Measurements from ENCODE around the gene KIF5B. TPM values are rescaled to one million over a fixed set of nuclear protein-coding genes. Genes with fewer than 3 reads are reported as not detected.

Gene KIF5B
- total RNA-seq, 4 donors from 2014 or later, result 83.6 to 115 (median 92.1) TPM

DNA sequence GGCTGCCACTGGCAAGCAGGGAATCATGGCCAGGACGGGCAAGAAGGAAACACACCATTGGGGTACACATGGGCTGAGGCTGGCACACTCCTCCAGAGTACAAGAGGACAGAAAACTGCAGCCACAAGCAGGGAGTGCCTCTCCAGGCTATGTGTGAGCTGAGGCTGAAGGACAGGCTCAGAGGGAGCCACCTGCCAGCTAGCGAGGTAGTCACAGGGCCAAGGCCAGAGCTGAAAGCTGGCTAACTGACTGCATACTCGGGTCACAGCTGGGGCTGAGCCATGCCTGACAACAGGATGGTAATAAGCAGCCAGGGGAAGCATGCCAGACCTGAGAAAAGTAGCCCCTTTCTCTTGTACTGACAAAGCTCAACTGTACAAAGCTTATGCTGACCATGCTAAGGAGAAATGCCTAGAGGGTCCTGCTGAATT lies 52.0 kb downstream of the KIF5B start:
- Histone ChIP-seq H3K27ac (no peak overlapping the region), H3K4me1 (peaks cover 0 to 12% of the 10 kb centered on the region in 2 donors), H3K9me3 (no peaks in the 10 kb centered on the region), H3K27me3 (no peaks in the 10 kb centered on the region), H3K36me3 (no peaks in the 10 kb centered on the region), H3K4me3 (replicated peaks in 1 of 3) (no peak overlapping the region)
- TF ChIP-seq POLR2A (IDR thresholded peaks at IDR 0.05), result no peak
- TF ChIP-seq, protein P1, sequence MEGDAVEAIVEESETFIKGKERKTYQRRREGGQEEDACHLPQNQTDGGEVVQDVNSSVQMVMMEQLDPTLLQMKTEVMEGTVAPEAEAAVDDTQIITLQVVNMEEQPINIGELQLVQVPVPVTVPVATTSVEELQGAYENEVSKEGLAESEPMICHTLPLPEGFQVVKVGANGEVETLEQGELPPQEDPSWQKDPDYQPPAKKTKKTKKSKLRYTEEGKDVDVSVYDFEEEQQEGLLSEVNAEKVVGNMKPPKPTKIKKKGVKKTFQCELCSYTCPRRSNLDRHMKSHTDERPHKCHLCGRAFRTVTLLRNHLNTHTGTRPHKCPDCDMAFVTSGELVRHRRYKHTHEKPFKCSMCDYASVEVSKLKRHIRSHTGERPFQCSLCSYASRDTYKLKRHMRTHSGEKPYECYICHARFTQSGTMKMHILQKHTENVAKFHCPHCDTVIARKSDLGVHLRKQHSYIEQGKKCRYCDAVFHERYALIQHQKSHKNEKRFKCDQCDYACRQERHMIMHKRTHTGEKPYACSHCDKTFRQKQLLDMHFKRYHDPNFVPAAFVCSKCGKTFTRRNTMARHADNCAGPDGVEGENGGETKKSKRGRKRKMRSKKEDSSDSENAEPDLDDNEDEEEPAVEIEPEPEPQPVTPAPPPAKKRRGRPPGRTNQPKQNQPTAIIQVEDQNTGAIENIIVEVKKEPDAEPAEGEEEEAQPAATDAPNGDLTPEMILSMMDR (IDR thresholded peaks at IDR 0.05), result no peak
- 53 to 61% methylated on average over 2 to 3 of the region's 3 CpGs for WGBS, 2 donors
- intact Hi-C loops (cut with DNase I), result no loop called here
- DNase-seq, result peak; percentile 7 to 34

DNA sequence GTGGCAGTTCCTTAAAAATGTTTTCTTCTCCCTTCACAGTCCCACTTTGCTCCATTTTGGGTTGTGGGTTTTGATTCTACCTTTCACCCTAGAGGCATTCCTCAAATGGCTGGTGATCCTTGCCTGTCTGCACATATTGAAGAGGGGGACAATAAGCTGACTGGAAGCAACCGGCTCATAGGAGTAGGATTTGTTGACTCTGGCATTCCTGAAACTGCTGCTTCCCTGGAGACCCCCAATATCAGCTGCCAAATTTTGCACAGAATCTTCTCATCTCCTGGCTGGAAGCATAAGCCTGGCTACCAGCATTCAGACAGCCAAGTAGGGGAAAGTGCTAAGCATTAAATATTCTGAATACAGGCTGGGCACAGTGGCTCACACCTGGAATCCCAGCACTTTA lies 53.7 kb downstream of the KIF5B start:
- intact Hi-C loops (cut with DNase I), result no loop called here

GRCh38 chr10:32000937-32001336 lies 55.3 kb downstream of the KIF5B start:
- no peak for TF ChIP-seq POLR2A (IDR thresholded peaks at IDR 0.05)
- TF ChIP-seq, protein P1 (IDR thresholded peaks at IDR 0.05), result no peak
- peak in 1 of 2 donors; percentile 30 for DNase-seq
- no peak overlapping the region for H3K4me3 ChIP-seq (replicated peaks in 1 of 3)
- peaks cover 0 to 12% of the 10 kb centered on the region in 2 donors for H3K4me1 ChIP-seq
- no peaks in the 10 kb centered on the region for H3K36me3 ChIP-seq
- intact Hi-C loops (cut with DNase I), result no loop called here
- no peaks in the 10 kb centered on the region for H3K27me3 ChIP-seq
- H3K27ac ChIP-seq, result peak overlapping the region in 2 of 3 donors; percentile 27 to 42
- 38 to 53% methylated on average over 4 of the region's 4 CpGs for WGBS, 2 donors
- H3K9me3 ChIP-seq, result no peaks in the 10 kb centered on the region

More for the DNA sequence above, 53.7 kb downstream of the KIF5B start:
- WGBS, 2 donors, result 56 to 62% methylated on average over 1 of the region's 1 CpG
- DNase-seq, result no peak
- Histone ChIP-seq H3K4me1 (peaks cover 0 to 12% of the 10 kb centered on the region in 2 donors), H3K27ac (no peak overlapping the region), H3K9me3 (no peaks in the 10 kb centered on the region), H3K4me3 (replicated peaks in 1 of 3) (no peak overlapping the region), H3K36me3 (no peaks in the 10 kb centered on the region), H3K27me3 (no peaks in the 10 kb centered on the region)
- TF ChIP-seq POLR2A (IDR thresholded peaks at IDR 0.05), result no peak
- TF ChIP-seq, protein P1 (IDR thresholded peaks at IDR 0.05), result no peak

- no peaks in the 10 kb centered on the region for H3K27me3 ChIP-seq
- no peaks in the 10 kb centered on the region for H3K9me3 ChIP-seq
- no peak overlapping the region for H3K27ac ChIP-seq
- TF ChIP-seq, protein P1 (IDR thresholded peaks at IDR 0.05), result no peak
- TF ChIP-seq POLR2A (IDR thresholded peaks at IDR 0.05), result no peak
- peaks cover 0 to 12% of the 10 kb centered on the region in 2 donors for H3K4me1 ChIP-seq
- no peaks in the 10 kb centered on the region for H3K36me3 ChIP-seq
- WGBS, 2 donors, result 94 to 97% methylated on average over 3 of the region's 3 CpGs
- no peak for DNase-seq
- H3K4me3 ChIP-seq (replicated peaks in 1 of 3), result no peak overlapping the region
- intact Hi-C loops (cut with DNase I), result no loop called here
These were observed 56.4 kb downstream of the KIF5B start for GRCh38 chr10:31999836-32000235.

- no peaks in the 10 kb centered on the region for H3K36me3 ChIP-seq
- no peak for DNase-seq
- intact Hi-C loops (cut with DNase I), result no loop called here
- H3K27ac ChIP-seq, result no peak overlapping the region
- peaks cover 0 to 12% of the 10 kb centered on the region in 2 donors for H3K4me1 ChIP-seq
- H3K4me3 ChIP-seq (replicated peaks in 1 of 3), result no peak overlapping the region
- TF ChIP-seq POLR2A (IDR thresholded peaks at IDR 0.05), result no peak
- TF ChIP-seq, protein P1 (IDR thresholded peaks at IDR 0.05), result no peak
- no peaks in the 10 kb centered on the region for H3K9me3 ChIP-seq
- H3K27me3 ChIP-seq, result no peaks in the 10 kb centered on the region
- 51 to 72% methylated on average over 3 of the region's 3 CpGs for WGBS, 2 donors
These were observed 57.1 kb downstream of the KIF5B start for GRCh38 chr10:31999070-31999660.

Measured in thyroid gland (tissue), 4 donors.